Measurements from ENCODE around the gene NDUFS7. TPM values are rescaled to one million over a fixed set of nuclear protein-coding genes. Genes with fewer than 3 reads are reported as not detected.

Gene NDUFS7
- polyA plus RNA-seq, 2 of the 4 experiments (the other 2 are of a cell fraction) = 19.3 to 68.9 TPM

- ChIA-PET CTCF (interaction anchor here (0.7 to 1.6 kb wide), 2 partner anchors 18 to 25 kb away, joined by 4 to 6 read pairs; no protein-coding TSS in a partner anchor), POLR2A (no interaction called here)
- ATAC-seq = no peak; a peak in 2 of 6 replicates
Observed at GRCh38 chr19:1340681-1341469, 42.8 kb upstream of the NDUFS7 start.

DNA sequence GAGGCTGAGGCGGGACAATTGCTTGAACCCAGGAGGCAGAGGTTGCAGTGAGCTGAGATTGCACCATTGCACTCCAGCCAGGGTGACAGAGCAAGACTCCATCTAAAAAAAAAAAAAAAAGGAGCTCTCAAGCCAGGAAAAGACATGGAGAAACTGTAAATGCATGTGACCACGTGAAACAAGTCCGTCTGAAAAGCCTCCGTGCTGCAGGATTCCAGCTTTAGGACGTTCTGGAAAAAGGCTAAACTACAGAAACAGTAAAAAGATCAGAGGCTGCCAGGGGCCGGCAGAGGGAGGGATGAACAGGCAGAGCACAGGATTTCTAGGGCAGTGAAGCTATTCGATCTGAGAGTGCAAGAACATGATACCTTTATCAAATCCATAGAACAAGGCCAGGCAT is 40.7 kb upstream of the NDUFS7 start:
- no peak overlapping the region for H3K4me3 ChIP-seq
- ChIA-PET POLR2A (interaction anchor here (0.6 kb wide), 1 partner anchor 27 kb away, joined by 4 read pairs; no protein-coding TSS in a partner anchor), CTCF (interaction anchor here (1.4 to 1.5 kb wide), 3 partner anchors 10 to 38 kb away, joined by 3 to 6 read pairs (median 3); no protein-coding TSS in a partner anchor)
- no peaks in the 10 kb centered on the region for H3K4me1 ChIP-seq
- H3K4me2 ChIP-seq = no peak overlapping the region
- TF ChIP-seq MAFK (IDR thresholded peaks at IDR 0.05; ENCODE audit: partially characterized antibody) = no peak
- TF ChIP-seq CHD2 (IDR thresholded peaks at IDR 0.05; ENCODE audit: low read length, partially characterized antibody) = no peak
- TF ChIP-seq CBX2 (IDR thresholded peaks at IDR 0.05; ENCODE audit: borderline replicate concordance, low read depth) = no peak
- no peak for TF ChIP-seq RNF2 (IDR thresholded peaks at IDR 0.05; ENCODE audit: borderline replicate concordance, low read depth)
- TF ChIP-seq NPAS2 (CRISPR knock-in tag; IDR thresholded peaks at IDR 0.05; ENCODE audit: borderline replicate concordance) = no peak
- TF ChIP-seq RCOR1 (IDR thresholded peaks at IDR 0.05; ENCODE audit: low read depth, low read length) = no peak
- no peak for TF ChIP-seq ESRRA (IDR thresholded peaks at IDR 0.05; ENCODE audit: borderline replicate concordance, low read length)
- TF ChIP-seq REST (IDR thresholded peaks at IDR 0.05) = no peak
- TF ChIP-seq PHF8 (IDR thresholded peaks at IDR 0.05; ENCODE audit: borderline replicate concordance, low read depth) = no peak
- FAIRE-seq = no peak
- DNase-seq (ENCODE audit: low read depth in 1 of 2, low spot score in 1 of 2) = no peak
- no peak overlapping the region for H3K27ac ChIP-seq
- WGBS (ENCODE audit: missing lambda C conversion rate) = 43% methylated on average over 7 of the region's 7 CpGs
- H3K9me3 ChIP-seq = no peaks in the 10 kb centered on the region
- ATAC-seq = no peak

More at GRCh38 chr19:1340681-1341469, 42.8 kb upstream of the NDUFS7 start:
- Histone ChIP-seq H3K4me2 (no peak overlapping the region), H3K9me3 (no peaks in the 10 kb centered on the region), H3K4me1 (no peaks in the 10 kb centered on the region), H3K27ac (no peak overlapping the region), H3K4me3 (no peak overlapping the region)
- TF ChIP-seq BHLHE40 (IDR thresholded peaks at IDR 0.05; ENCODE audit: low read depth, low read length) (no peak), ZSCAN20 (CRISPR knock-in tag; IDR thresholded peaks at IDR 0.05) (no peak)
- TF ChIP-seq, protein P1, sequence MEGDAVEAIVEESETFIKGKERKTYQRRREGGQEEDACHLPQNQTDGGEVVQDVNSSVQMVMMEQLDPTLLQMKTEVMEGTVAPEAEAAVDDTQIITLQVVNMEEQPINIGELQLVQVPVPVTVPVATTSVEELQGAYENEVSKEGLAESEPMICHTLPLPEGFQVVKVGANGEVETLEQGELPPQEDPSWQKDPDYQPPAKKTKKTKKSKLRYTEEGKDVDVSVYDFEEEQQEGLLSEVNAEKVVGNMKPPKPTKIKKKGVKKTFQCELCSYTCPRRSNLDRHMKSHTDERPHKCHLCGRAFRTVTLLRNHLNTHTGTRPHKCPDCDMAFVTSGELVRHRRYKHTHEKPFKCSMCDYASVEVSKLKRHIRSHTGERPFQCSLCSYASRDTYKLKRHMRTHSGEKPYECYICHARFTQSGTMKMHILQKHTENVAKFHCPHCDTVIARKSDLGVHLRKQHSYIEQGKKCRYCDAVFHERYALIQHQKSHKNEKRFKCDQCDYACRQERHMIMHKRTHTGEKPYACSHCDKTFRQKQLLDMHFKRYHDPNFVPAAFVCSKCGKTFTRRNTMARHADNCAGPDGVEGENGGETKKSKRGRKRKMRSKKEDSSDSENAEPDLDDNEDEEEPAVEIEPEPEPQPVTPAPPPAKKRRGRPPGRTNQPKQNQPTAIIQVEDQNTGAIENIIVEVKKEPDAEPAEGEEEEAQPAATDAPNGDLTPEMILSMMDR (IDR thresholded peaks at IDR 0.05) = no peak
- DNase-seq (ENCODE audit: low read depth in 1 of 2, low spot score in 1 of 2) = no peak
- 75% methylated on average over 19 of the region's 28 CpGs for WGBS (ENCODE audit: missing lambda C conversion rate)
- no peak for FAIRE-seq

DNA sequence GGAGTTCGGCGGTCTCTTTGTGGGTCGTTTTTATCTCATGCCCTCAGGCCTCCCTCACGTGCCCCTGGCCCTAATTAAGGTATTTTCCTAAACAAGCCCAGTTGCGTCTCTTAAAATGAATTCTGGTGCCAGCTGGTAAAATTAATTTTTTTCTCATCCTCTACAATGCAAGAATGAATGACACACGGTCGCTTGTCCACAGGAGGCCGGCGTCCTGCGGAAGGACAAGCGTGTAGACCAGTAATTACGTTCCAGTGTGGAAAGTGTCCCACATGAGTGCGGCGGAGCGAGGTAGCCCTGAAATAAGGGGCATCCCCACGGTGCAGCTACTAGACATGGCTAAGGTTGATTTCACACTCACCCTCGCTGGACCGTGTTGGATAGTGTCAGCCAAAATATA is 34.5 kb upstream of the NDUFS7 start:
- ATAC-seq (no peak), DNase-seq (ENCODE audit: low read depth in 1 of 2, low spot score in 1 of 2) (no peak), FAIRE-seq (no peak)
- Histone ChIP-seq H3K4me1 (peaks cover 3% of the 10 kb centered on the region; the same call in 2 of the 3 replicates), H3K9me3 (no peaks in the 10 kb centered on the region), H3K4me2 (no peak overlapping the region), H3K27ac (no peak overlapping the region), H3K4me3 (no peak overlapping the region)
- TF ChIP-seq ZFP36 (IDR thresholded peaks at IDR 0.05; ENCODE audit: borderline replicate concordance, partially characterized antibody) (no peak), POLR2AphosphoS2 (conservative IDR thresholded peaks at IDR 0.05; ENCODE audit: low read length) (no peak), RAD21 (conservative IDR thresholded peaks at IDR 0.05 in 1 of 2, IDR thresholded peaks at IDR 0.05 in 1 of 2) (no peak), POLR2A (IDR thresholded peaks at IDR 0.05; ENCODE audit: low read length) (no peak), KDM1A (IDR thresholded peaks at IDR 0.05; ENCODE audit: low read depth) (no peak), NPAS2 (CRISPR knock-in tag; IDR thresholded peaks at IDR 0.05; ENCODE audit: borderline replicate concordance) (no peak), EHF (CRISPR knock-in tag; IDR thresholded peaks at IDR 0.05) (no peak), HOXA7 (CRISPR knock-in tag; IDR thresholded peaks at IDR 0.05) (no peak), CHD2 (IDR thresholded peaks at IDR 0.05; ENCODE audit: low read length, partially characterized antibody) (no peak), TFCP2L1 (CRISPR knock-in tag; IDR thresholded peaks at IDR 0.05) (no peak), ZSCAN20 (CRISPR knock-in tag; IDR thresholded peaks at IDR 0.05) (no peak), FOSB (CRISPR knock-in tag; IDR thresholded peaks at IDR 0.05) (no peak), CEBPB (IDR thresholded peaks at IDR 0.05) (no peak), EP300 (IDR thresholded peaks at IDR 0.05) (no peak), SMC3 (IDR thresholded peaks at IDR 0.05) (no peak)
- TF ChIP-seq, protein P2, sequence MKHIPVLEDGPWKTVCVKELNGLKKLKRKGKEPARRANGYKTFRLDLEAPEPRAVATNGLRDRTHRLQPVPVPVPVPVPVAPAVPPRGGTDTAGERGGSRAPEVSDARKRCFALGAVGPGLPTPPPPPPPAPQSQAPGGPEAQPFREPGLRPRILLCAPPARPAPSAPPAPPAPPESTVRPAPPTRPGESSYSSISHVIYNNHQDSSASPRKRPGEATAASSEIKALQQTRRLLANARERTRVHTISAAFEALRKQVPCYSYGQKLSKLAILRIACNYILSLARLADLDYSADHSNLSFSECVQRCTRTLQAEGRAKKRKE (CRISPR knock-in tag; IDR thresholded peaks at IDR 0.05; ENCODE audit: low read depth) = no peak
- POLR2A ChIA-PET = no interaction called here
- 79% methylated on average over 18 of the region's 18 CpGs for WGBS (ENCODE audit: missing lambda C conversion rate)
- CTCF ChIA-PET = interaction anchor here (1.2 to 5.1 kb wide), 2 partner anchors 34 to 432 kb away, joined by 3 to 28 read pairs; no protein-coding TSS in a partner anchor

Measured in A549 (cell line).